Tibial nerve (tissue), 4 donors: ENCODE results near the gene PXN.

ENCODE experiments used
- CTCF ChIP-seq, 5 experiments: fragments of 200-600 bp in 3 of 5; fragments of 450-650 bp in 2 of 5; sonication (generic) in 3 of 5; IDR thresholded peaks; one replicate each; pipeline ENCODE4 v1.5.1; 2016 to 2019; ENCODE audit warnings: antibody characterized with exemption in 5 of 5, mild to moderate bottlenecking in 3 of 5, moderate library complexity in 2 of 5
- EP300 ChIP-seq, 2 donors: sonication (generic); formaldehyde crosslinking; IDR thresholded peaks; one replicate each; pipeline ENCODE4 v1.6.1; 2017; ENCODE audit warnings: antibody characterized with exemption in 2 of 2, mild to moderate bottlenecking in 1 of 2
- POLR2A ChIP-seq, 2 donors: fragments of 450-650 bp; IDR thresholded peaks; one replicate each; pipeline ENCODE4 v1.6.1; 2017; ENCODE audit warnings: antibody characterized with exemption in 2 of 2, mild to moderate bottlenecking in 2 of 2, moderate library complexity in 2 of 2

- no peak for TF ChIP-seq CTCF (IDR thresholded peaks at IDR 0.05)
- TF ChIP-seq EP300 (IDR thresholded peaks at IDR 0.05): no peak
- no peak for TF ChIP-seq POLR2A (IDR thresholded peaks at IDR 0.05)
Measured at GRCh38 chr12:120249266-120249874, 16.2 kb downstream of the PXN start.
